ENCODE results near the gene PIAS2. TPM values are rescaled to one million over a fixed set of nuclear protein-coding genes. Genes with fewer than 3 reads are reported as not detected.

Gene PIAS2
- total and polyA plus RNA-seq, 9 of the 15 experiments (the other 6 are each of a cell fraction or from before 2014, with no cell fraction given), result 2.9 to 23.9 (median 12.0) TPM

DNA sequence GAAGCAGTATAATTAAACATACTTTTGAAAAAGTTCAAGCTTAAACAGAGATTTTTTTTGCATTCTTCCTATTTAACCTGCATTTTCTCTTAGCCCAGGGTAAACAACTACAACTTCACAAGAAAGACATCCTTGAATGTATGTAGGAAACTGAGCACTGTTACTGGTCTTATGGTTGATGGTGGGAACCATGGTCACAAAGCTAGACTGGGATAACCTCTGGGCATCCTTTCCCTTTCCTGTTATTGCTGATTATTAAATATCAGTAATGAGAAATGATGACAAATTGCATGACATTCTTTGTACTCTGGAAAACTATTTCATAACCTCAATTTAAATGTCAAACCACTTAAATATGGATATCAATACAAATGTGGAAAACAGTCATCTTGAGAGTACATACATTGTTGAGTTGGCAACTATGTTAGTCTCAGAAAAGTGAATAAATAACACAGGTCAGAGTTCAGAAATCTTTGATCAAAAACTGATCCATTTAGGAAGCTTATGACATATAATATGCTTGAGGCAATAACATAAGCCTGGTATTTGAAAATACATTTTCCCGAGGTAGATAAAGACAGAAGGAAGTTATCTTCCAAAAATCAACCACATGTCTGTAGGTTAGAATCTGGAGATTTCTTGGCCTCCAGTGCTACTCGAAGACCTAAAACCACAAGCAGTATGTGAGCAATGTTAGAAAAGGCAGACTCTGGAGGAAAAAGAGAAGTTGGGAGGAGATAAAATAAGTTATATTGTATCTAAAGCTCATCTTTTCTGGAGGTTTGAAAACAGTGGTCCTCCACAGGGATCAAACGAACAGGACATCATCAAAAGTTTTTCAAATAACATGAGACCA, 95.2 kb downstream of the PIAS2 start (continued):
- no peak for TF ChIP-seq CHD1 (IDR thresholded peaks at IDR 0.05; ENCODE audit: low read length)
- TF ChIP-seq NFE2 (IDR thresholded peaks at IDR 0.05; ENCODE audit: low read depth), result no peak
- TF ChIP-seq VEZF1 (CRISPR knock-in tag; IDR thresholded peaks at IDR 0.05), result no peak
- TF ChIP-seq JUN (IDR thresholded peaks at IDR 0.05; ENCODE audit: borderline replicate concordance, low read depth, low read length), result no peak
- TF ChIP-seq JUN (CRISPR knock-in tag; IDR thresholded peaks at IDR 0.05; ENCODE audit: borderline replicate concordance), result no peak
- TF ChIP-seq NR1H2 (CRISPR knock-in tag; IDR thresholded peaks at IDR 0.05), result no peak
- TF ChIP-seq, protein P1, sequence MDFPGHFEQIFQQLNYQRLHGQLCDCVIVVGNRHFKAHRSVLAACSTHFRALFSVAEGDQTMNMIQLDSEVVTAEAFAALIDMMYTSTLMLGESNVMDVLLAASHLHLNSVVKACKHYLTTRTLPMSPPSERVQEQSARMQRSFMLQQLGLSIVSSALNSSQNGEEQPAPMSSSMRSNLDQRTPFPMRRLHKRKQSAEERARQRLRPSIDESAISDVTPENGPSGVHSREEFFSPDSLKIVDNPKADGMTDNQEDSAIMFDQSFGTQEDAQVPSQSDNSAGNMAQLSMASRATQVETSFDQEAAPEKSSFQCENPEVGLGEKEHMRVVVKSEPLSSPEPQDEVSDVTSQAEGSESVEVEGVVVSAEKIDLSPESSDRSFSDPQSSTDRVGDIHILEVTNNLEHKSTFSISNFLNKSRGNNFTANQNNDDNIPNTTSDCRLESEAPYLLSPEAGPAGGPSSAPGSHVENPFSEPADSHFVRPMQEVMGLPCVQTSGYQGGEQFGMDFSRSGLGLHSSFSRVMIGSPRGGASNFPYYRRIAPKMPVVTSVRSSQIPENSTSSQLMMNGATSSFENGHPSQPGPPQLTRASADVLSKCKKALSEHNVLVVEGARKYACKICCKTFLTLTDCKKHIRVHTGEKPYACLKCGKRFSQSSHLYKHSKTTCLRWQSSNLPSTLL (IDR thresholded peaks at IDR 0.05), result no peak
- TF ChIP-seq MAFG (tag; conservative IDR thresholded peaks at IDR 0.05), result no peak
- TF ChIP-seq FOXJ3 (CRISPR knock-in tag; IDR thresholded peaks at IDR 0.05), result no peak
- no peak for TF ChIP-seq RB1 (IDR thresholded peaks at IDR 0.05; ENCODE audit: low read depth)
- TF ChIP-seq BCL6 (CRISPR knock-in tag; IDR thresholded peaks at IDR 0.05), result no peak
- TF ChIP-seq L3MBTL2 (IDR thresholded peaks at IDR 0.05), result no peak
